Endothelial cell of umbilical vein (primary cell): Measurements from ENCODE around the gene HYAL1. TPM values are rescaled to one million over a fixed set of nuclear protein-coding genes. Genes with fewer than 3 reads are reported as not detected.

ENCODE experiments used
- BruUV-seq: library from RNA; stranded (reverse); fragments of 400-500 nt; replicated peaks from 2 replicates; lab custom pipeline; 2021; lab: Mats Ljungman, UMichigan
- CTCF ChIA-PET: fragments of 300-600, 350-600 bp; sonication (Branson Sonifier 250); formaldehyde crosslinking; loops from one replicate; lab custom pipeline; 2021; ENCODE audit warnings: antibody characterized with exemption, inconsistent platforms; lab: Charles Lee
- POLR2A ChIA-PET: fragments of 300-600, 350-600 bp; sonication (Branson Sonifier 250); formaldehyde crosslinking; loops from one replicate; lab custom pipeline; 2021; ENCODE audit warnings: antibody characterized with exemption, inconsistent platforms; lab: Charles Lee
- DNase-seq: peaks from one replicate; pipeline ENCODE4 v3.0.0-alpha.2; 2011; ENCODE audit warnings: low read depth, low spot score
- FAIRE-seq: peaks from 2 replicates; lab custom pipeline; 2011; peaks lifted over from hg19 to GRCh38; lab: Jason Lieb, UNC
- H2AFZ ChIP-seq: 2 replicates; pipeline ENCODE4 v1.6.0; 2012; ENCODE audit warnings: low read depth, low read length, control low read depth, inconsistent platforms
- H3K27ac ChIP-seq: 2 replicates; pipeline ENCODE4 v1.5.1; 2011; ENCODE audit warnings: low read depth, mild to moderate bottlenecking, control low read depth, low read length, moderate library complexity; ENCODE audit not compliant: insufficient read depth
- H3K27me3 ChIP-seq, 2 experiments: 2 replicates each; pipeline versions ENCODE4 v1.6.0 to v1.6.1; 2011; ENCODE audit warnings: low read length in 2 of 2, mixed read lengths in 1 of 2; ENCODE audit not compliant: control insufficient read depth in 2 of 2, insufficient read depth in 2 of 2
- H3K36me3 ChIP-seq, 2 experiments: 2 replicates in 1 of 2; 3 replicates in 1 of 2; pipeline ENCODE4 v1.5.1; 2011; ENCODE audit warnings: low read length in 2 of 2, mild to moderate bottlenecking in 1 of 2, moderate library complexity in 1 of 2; ENCODE audit not compliant: control insufficient read depth in 2 of 2, insufficient read depth in 2 of 2; ENCODE audit errors: extremely low read depth in 1 of 2
- H3K4me1 ChIP-seq: 3 replicates; pipeline ENCODE4 v1.5.1; 2011; ENCODE audit warnings: mild to moderate bottlenecking, low read length; ENCODE audit not compliant: control insufficient read depth, insufficient read depth; ENCODE audit errors: extremely low read depth
- H3K4me2 ChIP-seq: 2 replicates; pipeline ENCODE4 v1.6.1; 2011; ENCODE audit warnings: low read length, control low read depth, mixed read lengths; ENCODE audit not compliant: insufficient read depth
- H3K4me3 ChIP-seq, 3 experiments: fragments of 200-600 bp in 1 of 3; sonication (generic), shearing (Covaris generic) in 1 of 3; replicated peaks in 1 of 3; 2 replicates each; pipeline ENCODE4 v1.5.1; 2011 to 2016; ENCODE audit warnings: control low read depth in 3 of 3, low read length in 3 of 3, mild to moderate bottlenecking in 2 of 3, inconsistent platforms in 1 of 3, low read depth in 1 of 3, moderate library complexity in 1 of 3; ENCODE audit not compliant: insufficient read depth in 1 of 3
- H3K79me2 ChIP-seq: 2 replicates; pipeline ENCODE4 v1.6.0; 2012; ENCODE audit warnings: low read length, inconsistent platforms; ENCODE audit not compliant: control insufficient read depth, insufficient read depth
- H3K9ac ChIP-seq: replicated peaks from 2 replicates; pipeline ENCODE3; 2011; ENCODE audit warnings: low read length, control low read depth; ENCODE audit not compliant: insufficient read depth; ENCODE audit errors: extremely low read depth
- H3K9me1 ChIP-seq: replicated peaks from 3 replicates; pipeline ENCODE4 v1.6.0; 2011; ENCODE audit warnings: mild to moderate bottlenecking, low read length; ENCODE audit not compliant: control insufficient read depth, insufficient read depth; ENCODE audit errors: extremely low read depth
- H3K9me3 ChIP-seq: replicated peaks from 2 replicates; pipeline ENCODE4 v1.5.1; 2012; ENCODE audit warnings: low read length, inconsistent platforms; ENCODE audit not compliant: control insufficient read depth, insufficient read depth
- H4K20me1 ChIP-seq: replicated peaks from 2 replicates; pipeline ENCODE3; 2011; ENCODE audit warnings: mild to moderate bottlenecking, low read length; ENCODE audit not compliant: control insufficient read depth, insufficient read depth; ENCODE audit errors: extremely low read depth
- CTCF ChIP-seq, 2 donors: IDR thresholded peaks; 1 replicate in 1 of 2; 2 replicates in 1 of 2; pipeline ENCODE4 v1.5.1; 2011; ENCODE audit warnings: low read length in 2 of 2, mild to moderate bottlenecking in 2 of 2, moderate library complexity in 2 of 2, control low read depth in 1 of 2, inconsistent platforms in 1 of 2, low read depth in 1 of 2; ENCODE audit not compliant: insufficient read depth in 1 of 2; ENCODE audit errors: extremely low read depth in 1 of 2
- EZH2 ChIP-seq: IDR thresholded peaks from 2 replicates; pipeline ENCODE4 v1.6.1; 2012; ENCODE audit warnings: borderline replicate concordance, low read depth, mild to moderate bottlenecking, moderate library complexity, low read length, inconsistent platforms; ENCODE audit not compliant: severe bottlenecking
- FOS ChIP-seq: IDR thresholded peaks from 2 replicates; pipeline ENCODE4 v1.6.1; 2011; ENCODE audit warnings: mild to moderate bottlenecking, low read length, moderate library complexity, borderline replicate concordance; ENCODE audit not compliant: insufficient read depth
- GATA2 ChIP-seq: IDR thresholded peaks from 2 replicates; pipeline ENCODE4 v1.7.0; 2011; ENCODE audit warnings: low read depth, mild to moderate bottlenecking, moderate library complexity, mixed read lengths, low read length; ENCODE audit not compliant: insufficient read length, insufficient read depth
- JUN ChIP-seq: IDR thresholded peaks from 2 replicates; pipeline ENCODE4 v1.6.1; 2011; ENCODE audit warnings: borderline replicate concordance, low read depth; ENCODE audit not compliant: insufficient read length, insufficient read depth
- MAX ChIP-seq: IDR thresholded peaks from 2 replicates; pipeline ENCODE4 v1.6.1; 2011; ENCODE audit not compliant: insufficient read depth, insufficient read length
- MYC ChIP-seq: IDR thresholded peaks from one replicate; pipeline ENCODE4 v1.6.1; 2011; ENCODE audit warnings: mild to moderate bottlenecking, low read depth, low read length
- POLR2A ChIP-seq: IDR thresholded peaks from 2 replicates; pipeline ENCODE4 v1.6.1; 2012; ENCODE audit warnings: low read depth, mild to moderate bottlenecking, control low read depth, low read length
- POLR2AphosphoS5 ChIP-seq: IDR thresholded peaks from 2 replicates; pipeline ENCODE4 v1.6.1; 2012; ENCODE audit warnings: low read depth, mild to moderate bottlenecking, control low read depth, low read length, moderate library complexity; ENCODE audit not compliant: insufficient read depth
- dilution Hi-C: fragments of 300-500 bp; cut with MboI; formaldehyde crosslinking; loops from one replicate; pipeline ENCODE4 v1.15.0; 2019; ENCODE audit warnings: low sequenced_read_pairs; ENCODE audit not compliant: extremely low pct_ligation_motif_present
- intact Hi-C: fragments of 100-400 bp; cut with micrococcal nuclease; formaldehyde crosslinking; loops from one replicate; pipeline ENCODE4 v1.10.0; 2022
- polyA plus RNA-seq, 4 experiments: library from polyadenylated mRNA; depleted of rRNA in 3 of 4; stranded (reverse) in 3 of 4; unstranded in 1 of 4; fragments of >200 nt; gene quantifications; 2 replicates each; pipeline versions ENCODE4 v1.2.1 to v1.2.3, GENCODE V29; 2011 to 2012; ENCODE audit warnings: missing spikeins in 1 of 4
- total RNA-seq: library from RNA; stranded (reverse); gene quantifications from 2 replicates; pipeline ENCODE4 v1.2.3, GENCODE V29; 2021

HYAL1 gene
- total and polyA plus RNA-seq, 2 donors (not counting 3 experiments of a cell fraction or from before 2014, with no cell fraction given) = 2.2 to 3.3 TPM

GRCh38 chr3:50287262-50287661 is 16.1 kb downstream of the HYAL1 start:
- BruUV-seq = no TSS peak
- H3K9ac ChIP-seq = no peak overlapping the region

More at GRCh38 chr3:50287262-50287661, 16.1 kb downstream of the HYAL1 start:
- CTCF ChIA-PET = no interaction called here
- Histone ChIP-seq H3K27ac (no peak overlapping the region), H3K4me3 (no peak overlapping the region), H3K9me1 (no peaks in the 10 kb centered on the region), H4K20me1 (no peaks in the 10 kb centered on the region), H3K79me2 (peaks cover 27% of the 10 kb centered on the region), H3K4me2 (no peak overlapping the region), H3K36me3 (peaks cover 3 to 35% of the 10 kb centered on the region in 2 experiments), H3K9me3 (no peaks in the 10 kb centered on the region), H3K27me3 (no peaks in the 10 kb centered on the region), H2AFZ (no peak overlapping the region), H3K4me1 (peaks cover 6% of the 10 kb centered on the region)
- FAIRE-seq = no peak
- DNase-seq = no peak
- intact Hi-C loops (no loop called here), dilution Hi-C loops (no loop called here)
- TF ChIP-seq MYC (no peak), FOS (no peak), MAX (no peak), CTCF (IDR thresholded peaks at IDR 0.05; ENCODE audit: extremely low read depth in 1 of 2, insufficient read depth in 1 of 2, low read depth in 1 of 2, low read length in 2 of 2) (no peak), POLR2A (no peak), JUN (no peak), GATA2 (no peak), EZH2 (no peak), POLR2AphosphoS5 (no peak)
- POLR2A ChIA-PET = no interaction called here
